SK-N-MC (cell line): ENCODE data around the gene INPP5E.

Source experiments
- EZH2 ChIP-seq: fragments of 200-600 bp; sonication (generic); IDR thresholded peaks from one replicate; pipeline ENCODE4 v1.6.1; 2017; ENCODE audit warnings: antibody characterized with exemption
- FOXP2 ChIP-seq: optimal IDR thresholded peaks from 2 replicates; pipeline ENCODE3; 2011; ENCODE audit warnings: mild to moderate bottlenecking, moderate library complexity; ENCODE audit not compliant: insufficient read depth; ENCODE audit errors: extremely low read length, control extremely low read depth
- POLR2AphosphoS5 ChIP-seq: IDR thresholded peaks from 2 replicates; pipeline ENCODE4 v1.6.1; 2012; ENCODE audit warnings: mild to moderate bottlenecking, low read depth, low read length, borderline replicate concordance

GRCh38 chr9:136424750-136425362, 14.8 kb downstream of the INPP5E start:
- TF ChIP-seq POLR2AphosphoS5: no peak
- no peak for TF ChIP-seq EZH2
- no peak for TF ChIP-seq FOXP2
